Nephron progenitor cell (in vitro differentiated cells): Measurements from ENCODE around the gene RFK.
A peak's percentile ranks its signal among the peaks of the same experiment; 100 is the strongest.

Experiments
- DNase-seq: peaks from one replicate; pipeline ENCODE4 v3.0.0; 2021
- H3K27ac Mint-ChIP-seq: 2 replicates; pipeline ENCODE4 v1.8.0; 2021; ENCODE audit warnings: mild to moderate bottlenecking, moderate library complexity, mixed read lengths
- H3K27me3 Mint-ChIP-seq: 2 replicates; pipeline ENCODE4 v1.8.0; 2021; ENCODE audit warnings: mild to moderate bottlenecking, low read depth, mixed read lengths; ENCODE audit not compliant: poor library complexity
- H3K36me3 Mint-ChIP-seq: 2 replicates; pipeline ENCODE4 v1.8.0; 2021; ENCODE audit warnings: low read depth, mixed read lengths
- H3K4me1 Mint-ChIP-seq: 2 replicates; pipeline ENCODE4 v1.8.0; 2021; ENCODE audit warnings: mixed read lengths
- H3K4me3 Mint-ChIP-seq: 2 replicates; pipeline ENCODE4 v1.8.0; 2021; ENCODE audit warnings: mild to moderate bottlenecking, moderate library complexity, mixed read lengths
- H3K9me3 Mint-ChIP-seq: 2 replicates; pipeline ENCODE4 v1.8.0; 2021; ENCODE audit warnings: mild to moderate bottlenecking, moderate library complexity, mixed read lengths
- CTCF ChIP-seq: fragments of 200-600 bp; sonication (generic); IDR thresholded peaks from 2 replicates; pipeline ENCODE4 v1.5.0; 2021; ENCODE audit warnings: antibody characterized with exemption

Gene RFK

GRCh38 chr9:76403352-76403751 is 9.1 kb upstream of the RFK start:
- TF ChIP-seq CTCF = peak; percentile 11
- no peak for DNase-seq
- H3K27me3 Mint-ChIP-seq = peaks cover 7% of the 10 kb centered on the region
- H3K4me1 Mint-ChIP-seq = peaks cover 5% of the 10 kb centered on the region
- no peaks in the 10 kb centered on the region for H3K9me3 Mint-ChIP-seq
- no peak overlapping the region for H3K4me3 Mint-ChIP-seq
- H3K27ac Mint-ChIP-seq = no peak overlapping the region
- no peaks in the 10 kb centered on the region for H3K36me3 Mint-ChIP-seq

DNA sequence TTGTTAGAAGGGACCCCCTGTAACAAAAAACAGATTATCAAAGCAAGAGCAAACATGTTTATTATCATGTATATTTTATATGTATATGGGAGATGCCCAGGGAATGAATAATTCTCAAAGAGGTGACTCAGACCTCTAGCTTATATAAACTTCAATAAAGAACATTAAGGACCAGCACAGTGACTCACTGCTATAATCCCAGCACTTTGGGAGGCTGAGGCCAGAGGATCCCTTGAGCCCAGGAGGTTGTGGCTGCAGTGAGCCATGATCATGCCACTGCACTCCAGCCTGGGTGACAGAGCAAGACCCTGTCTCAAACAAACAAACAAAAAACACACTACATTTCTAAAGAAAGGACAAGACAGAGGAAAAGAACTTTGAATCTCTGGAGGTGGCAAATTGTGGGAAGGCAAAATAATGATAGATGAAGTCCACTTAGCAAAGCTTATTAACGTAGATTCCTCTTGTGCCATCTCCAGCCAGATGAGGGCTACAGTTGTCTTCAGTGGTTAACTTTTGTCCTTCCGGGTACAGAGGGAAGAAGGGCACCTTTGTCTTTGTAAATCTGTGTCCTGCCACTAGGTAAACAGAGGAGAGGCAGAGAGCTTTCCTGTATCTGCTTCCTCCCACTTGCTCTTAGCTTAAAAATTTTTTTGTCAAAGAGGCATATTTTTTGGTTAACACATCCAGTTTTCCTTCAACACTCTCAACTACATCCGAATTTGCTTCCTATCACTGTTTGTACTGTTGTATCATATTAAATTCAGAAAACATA is 7.5 kb upstream of the RFK start:
- H3K27me3 Mint-ChIP-seq = peaks cover 7% of the 10 kb centered on the region
- no peak overlapping the region for H3K4me3 Mint-ChIP-seq
- DNase-seq = no peak
- H3K4me1 Mint-ChIP-seq = peaks cover 5% of the 10 kb centered on the region
- H3K9me3 Mint-ChIP-seq = no peaks in the 10 kb centered on the region
- no peaks in the 10 kb centered on the region for H3K36me3 Mint-ChIP-seq
- TF ChIP-seq CTCF = no peak
- H3K27ac Mint-ChIP-seq = no peak overlapping the region

DNA sequence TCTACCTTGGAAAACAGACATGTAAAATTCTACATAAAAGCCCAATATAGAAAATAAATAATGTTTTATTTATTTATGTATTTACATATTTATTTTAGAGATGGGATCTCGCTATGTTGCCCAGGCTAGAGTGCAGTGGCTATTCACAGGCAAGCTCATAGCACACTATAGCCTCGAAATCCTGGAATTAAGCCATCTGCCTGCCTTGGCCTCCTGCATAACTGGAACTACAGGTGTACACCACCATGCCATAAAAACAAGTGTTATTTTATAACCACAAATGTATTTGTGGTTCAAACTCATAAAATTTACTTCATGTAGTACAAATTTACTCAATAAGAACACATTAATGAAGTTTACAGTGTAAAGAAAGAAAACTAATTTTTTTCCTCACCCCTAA is 7.0 kb upstream of the RFK start:
- no peak for TF ChIP-seq CTCF
- H3K4me1 Mint-ChIP-seq = peaks cover 5% of the 10 kb centered on the region
- no peak overlapping the region for H3K27ac Mint-ChIP-seq
- H3K27me3 Mint-ChIP-seq = peaks cover 3% of the 10 kb centered on the region
- H3K36me3 Mint-ChIP-seq = no peaks in the 10 kb centered on the region
- H3K9me3 Mint-ChIP-seq = no peaks in the 10 kb centered on the region
- H3K4me3 Mint-ChIP-seq = no peak overlapping the region
- DNase-seq = no peak

GRCh38 chr9:76400534-76401096 is 6.4 kb upstream of the RFK start:
- Mint-ChIP-seq H3K4me1 (peaks cover 5% of the 10 kb centered on the region), H3K4me3 (no peak overlapping the region)
- DNase-seq = no peak

DNA sequence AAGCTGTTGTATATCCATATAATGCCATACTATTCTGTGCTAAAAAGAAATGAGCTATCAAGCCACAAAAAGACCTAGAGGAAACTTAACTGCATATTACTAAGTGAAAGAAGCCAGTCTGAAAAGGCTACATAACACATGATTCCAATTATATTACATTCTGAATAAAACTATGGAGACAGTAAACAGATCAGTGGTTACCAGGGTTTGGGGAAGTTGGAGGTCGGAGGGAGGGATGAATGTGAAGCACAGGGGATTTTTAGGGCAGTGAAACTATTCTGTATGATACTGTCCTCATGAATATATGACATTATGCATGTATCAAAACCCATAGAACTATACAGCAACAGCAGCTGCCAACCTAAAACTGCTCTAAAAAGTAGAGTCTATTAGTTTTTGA is 5.6 kb upstream of the RFK start:
- no peak for TF ChIP-seq CTCF
- H3K9me3 Mint-ChIP-seq = no peaks in the 10 kb centered on the region
- no peaks in the 10 kb centered on the region for H3K36me3 Mint-ChIP-seq
- no peak overlapping the region for H3K4me3 Mint-ChIP-seq
- DNase-seq = no peak
- no peak overlapping the region for H3K27ac Mint-ChIP-seq
- H3K27me3 Mint-ChIP-seq = no peaks in the 10 kb centered on the region
- peaks cover 5% of the 10 kb centered on the region for H3K4me1 Mint-ChIP-seq

More at GRCh38 chr9:76400534-76401096, 6.4 kb upstream of the RFK start:
- H3K9me3 Mint-ChIP-seq = no peaks in the 10 kb centered on the region
- no peak overlapping the region for H3K27ac Mint-ChIP-seq
- TF ChIP-seq CTCF = no peak
- H3K27me3 Mint-ChIP-seq = no peaks in the 10 kb centered on the region
- H3K36me3 Mint-ChIP-seq = no peaks in the 10 kb centered on the region

- Mint-ChIP-seq H3K36me3 (peaks cover 15% of the 10 kb centered on the region), H3K27me3 (no peaks in the 10 kb centered on the region), H3K4me3 (no peak overlapping the region), H3K27ac (no peak overlapping the region), H3K9me3 (peaks cover 14% of the 10 kb centered on the region), H3K4me1 (peaks cover 5% of the 10 kb centered on the region)
- no peak for TF ChIP-seq CTCF
- no peak for DNase-seq
Measured at GRCh38 chr9:76396597-76396996, 2.4 kb upstream of the RFK start.
